GM23338 (cell line): ENCODE data around the gene PHACTR1.

ENCODE experiments used
- CREB1 ChIP-seq: fragments of 250-450 bp; sonication (Bioruptor Pico); IDR thresholded peaks from 2 replicates; pipeline ENCODE4 v1.5.0; 2020; ENCODE audit warnings: low read depth, mild to moderate bottlenecking, moderate library complexity
- EZH2 ChIP-seq: fragments of 200-600 bp; sonication (generic); IDR thresholded peaks from one replicate; pipeline ENCODE4 v1.8.0; 2017; ENCODE audit warnings: antibody characterized with exemption, mild to moderate bottlenecking, low read depth; ENCODE audit not compliant: unreplicated experiment
- EZH2phosphoT487 ChIP-seq: fragments of 200-600 bp; sonication (generic); IDR thresholded peaks from one replicate; pipeline ENCODE4 v1.8.1; 2018; ENCODE audit warnings: antibody characterized with exemption; ENCODE audit not compliant: unreplicated experiment
- JUNB ChIP-seq: IDR thresholded peaks from one replicate; pipeline ENCODE4 v1.6.1; 2016; ENCODE audit warnings: antibody characterized with exemption; ENCODE audit not compliant: unreplicated experiment
- NANOG ChIP-seq: IDR thresholded peaks from 2 replicates; pipeline ENCODE4 v1.6.1; 2016; ENCODE audit warnings: antibody characterized with exemption, borderline replicate concordance
- POLR2AphosphoS5 ChIP-seq: IDR thresholded peaks from 2 replicates; pipeline ENCODE4 v1.6.1; 2016; ENCODE audit warnings: antibody characterized with exemption, low read depth
- STAT1 ChIP-seq: IDR thresholded peaks from one replicate; pipeline ENCODE4 v1.6.1; 2016; ENCODE audit warnings: antibody characterized with exemption; ENCODE audit not compliant: unreplicated experiment
- ZNF114 ChIP-seq: fragments of 250-450 bp; sonication (Bioruptor Pico); IDR thresholded peaks from 2 replicates; pipeline ENCODE4 v1.5.0; 2020; ENCODE audit warnings: mild to moderate bottlenecking, moderate library complexity
- ZNF331 ChIP-seq: fragments of 250-450 bp; sonication (Bioruptor Pico); IDR thresholded peaks from 2 replicates; pipeline ENCODE4 v1.5.0; 2020; ENCODE audit warnings: low read depth, mild to moderate bottlenecking, moderate library complexity
- TF ChIP-seq, protein P1 (sequence below): IDR thresholded peaks from one replicate; pipeline ENCODE4 v1.6.1; 2018; ENCODE audit warnings: antibody characterized with exemption; ENCODE audit not compliant: unreplicated experiment
- TF ChIP-seq, protein P2 (sequence below), 2 experiments: fragments of 200-600 bp in 1 of 2; sonication (generic) in 1 of 2; conservative IDR thresholded peaks; 2 replicates each; pipeline versions ENCODE4 v1.5.1 to v1.6.1; 2016 to 2017; ENCODE audit warnings: antibody characterized with exemption in 2 of 2, low read depth in 2 of 2, mild to moderate bottlenecking in 2 of 2, moderate library complexity in 1 of 2
- TF ChIP-seq, protein P3 (sequence below): IDR thresholded peaks from 2 replicates; pipeline ENCODE4 v1.6.1; 2016; ENCODE audit warnings: antibody characterized with exemption
- TF ChIP-seq, protein P4 (sequence below): fragments of 250-450 bp; sonication (Bioruptor Pico); IDR thresholded peaks from 2 replicates; pipeline ENCODE4 v1.5.0; 2020; ENCODE audit warnings: mild to moderate bottlenecking, moderate library complexity

DNA sequence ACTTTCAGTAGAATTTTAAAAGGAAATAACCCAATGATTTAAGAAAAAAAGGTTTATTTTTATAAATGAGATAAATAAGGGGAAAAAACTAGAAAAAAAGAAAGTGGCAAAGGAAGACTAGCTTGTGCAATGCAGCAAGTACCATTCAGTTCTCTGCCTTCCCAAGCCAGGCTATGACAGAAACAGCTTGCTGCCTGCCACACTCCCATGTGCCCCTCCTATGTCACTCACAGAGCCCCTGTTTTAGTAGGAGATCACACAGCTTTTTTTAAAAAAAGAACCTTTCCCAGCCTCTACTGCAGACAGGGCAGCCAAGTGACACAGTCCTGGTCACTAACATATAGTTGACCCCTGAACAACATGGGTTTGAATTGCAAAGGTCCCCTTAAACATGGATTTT lies 598.2 kb downstream of the PHACTR1 start:
- TF ChIP-seq, protein P1, sequence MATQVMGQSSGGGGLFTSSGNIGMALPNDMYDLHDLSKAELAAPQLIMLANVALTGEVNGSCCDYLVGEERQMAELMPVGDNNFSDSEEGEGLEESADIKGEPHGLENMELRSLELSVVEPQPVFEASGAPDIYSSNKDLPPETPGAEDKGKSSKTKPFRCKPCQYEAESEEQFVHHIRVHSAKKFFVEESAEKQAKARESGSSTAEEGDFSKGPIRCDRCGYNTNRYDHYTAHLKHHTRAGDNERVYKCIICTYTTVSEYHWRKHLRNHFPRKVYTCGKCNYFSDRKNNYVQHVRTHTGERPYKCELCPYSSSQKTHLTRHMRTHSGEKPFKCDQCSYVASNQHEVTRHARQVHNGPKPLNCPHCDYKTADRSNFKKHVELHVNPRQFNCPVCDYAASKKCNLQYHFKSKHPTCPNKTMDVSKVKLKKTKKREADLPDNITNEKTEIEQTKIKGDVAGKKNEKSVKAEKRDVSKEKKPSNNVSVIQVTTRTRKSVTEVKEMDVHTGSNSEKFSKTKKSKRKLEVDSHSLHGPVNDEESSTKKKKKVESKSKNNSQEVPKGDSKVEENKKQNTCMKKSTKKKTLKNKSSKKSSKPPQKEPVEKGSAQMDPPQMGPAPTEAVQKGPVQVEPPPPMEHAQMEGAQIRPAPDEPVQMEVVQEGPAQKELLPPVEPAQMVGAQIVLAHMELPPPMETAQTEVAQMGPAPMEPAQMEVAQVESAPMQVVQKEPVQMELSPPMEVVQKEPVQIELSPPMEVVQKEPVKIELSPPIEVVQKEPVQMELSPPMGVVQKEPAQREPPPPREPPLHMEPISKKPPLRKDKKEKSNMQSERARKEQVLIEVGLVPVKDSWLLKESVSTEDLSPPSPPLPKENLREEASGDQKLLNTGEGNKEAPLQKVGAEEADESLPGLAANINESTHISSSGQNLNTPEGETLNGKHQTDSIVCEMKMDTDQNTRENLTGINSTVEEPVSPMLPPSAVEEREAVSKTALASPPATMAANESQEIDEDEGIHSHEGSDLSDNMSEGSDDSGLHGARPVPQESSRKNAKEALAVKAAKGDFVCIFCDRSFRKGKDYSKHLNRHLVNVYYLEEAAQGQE = no peak
- TF ChIP-seq POLR2AphosphoS5 (no peak), EZH2phosphoT487 (no peak), ZNF331 (CRISPR knock-in tag) (no peak), EZH2 (no peak), JUNB (no peak), NANOG (no peak), CREB1 (CRISPR knock-in tag) (no peak), ZNF114 (CRISPR knock-in tag) (no peak), STAT1 (no peak)
- TF ChIP-seq, protein P2, sequence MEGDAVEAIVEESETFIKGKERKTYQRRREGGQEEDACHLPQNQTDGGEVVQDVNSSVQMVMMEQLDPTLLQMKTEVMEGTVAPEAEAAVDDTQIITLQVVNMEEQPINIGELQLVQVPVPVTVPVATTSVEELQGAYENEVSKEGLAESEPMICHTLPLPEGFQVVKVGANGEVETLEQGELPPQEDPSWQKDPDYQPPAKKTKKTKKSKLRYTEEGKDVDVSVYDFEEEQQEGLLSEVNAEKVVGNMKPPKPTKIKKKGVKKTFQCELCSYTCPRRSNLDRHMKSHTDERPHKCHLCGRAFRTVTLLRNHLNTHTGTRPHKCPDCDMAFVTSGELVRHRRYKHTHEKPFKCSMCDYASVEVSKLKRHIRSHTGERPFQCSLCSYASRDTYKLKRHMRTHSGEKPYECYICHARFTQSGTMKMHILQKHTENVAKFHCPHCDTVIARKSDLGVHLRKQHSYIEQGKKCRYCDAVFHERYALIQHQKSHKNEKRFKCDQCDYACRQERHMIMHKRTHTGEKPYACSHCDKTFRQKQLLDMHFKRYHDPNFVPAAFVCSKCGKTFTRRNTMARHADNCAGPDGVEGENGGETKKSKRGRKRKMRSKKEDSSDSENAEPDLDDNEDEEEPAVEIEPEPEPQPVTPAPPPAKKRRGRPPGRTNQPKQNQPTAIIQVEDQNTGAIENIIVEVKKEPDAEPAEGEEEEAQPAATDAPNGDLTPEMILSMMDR (conservative IDR thresholded peaks at IDR 0.05; ENCODE audit: low read depth in 2 of 2) = no peak
- TF ChIP-seq, protein P3, sequence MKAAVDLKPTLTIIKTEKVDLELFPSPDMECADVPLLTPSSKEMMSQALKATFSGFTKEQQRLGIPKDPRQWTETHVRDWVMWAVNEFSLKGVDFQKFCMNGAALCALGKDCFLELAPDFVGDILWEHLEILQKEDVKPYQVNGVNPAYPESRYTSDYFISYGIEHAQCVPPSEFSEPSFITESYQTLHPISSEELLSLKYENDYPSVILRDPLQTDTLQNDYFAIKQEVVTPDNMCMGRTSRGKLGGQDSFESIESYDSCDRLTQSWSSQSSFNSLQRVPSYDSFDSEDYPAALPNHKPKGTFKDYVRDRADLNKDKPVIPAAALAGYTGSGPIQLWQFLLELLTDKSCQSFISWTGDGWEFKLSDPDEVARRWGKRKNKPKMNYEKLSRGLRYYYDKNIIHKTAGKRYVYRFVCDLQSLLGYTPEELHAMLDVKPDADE = no peak
- TF ChIP-seq, protein P4, sequence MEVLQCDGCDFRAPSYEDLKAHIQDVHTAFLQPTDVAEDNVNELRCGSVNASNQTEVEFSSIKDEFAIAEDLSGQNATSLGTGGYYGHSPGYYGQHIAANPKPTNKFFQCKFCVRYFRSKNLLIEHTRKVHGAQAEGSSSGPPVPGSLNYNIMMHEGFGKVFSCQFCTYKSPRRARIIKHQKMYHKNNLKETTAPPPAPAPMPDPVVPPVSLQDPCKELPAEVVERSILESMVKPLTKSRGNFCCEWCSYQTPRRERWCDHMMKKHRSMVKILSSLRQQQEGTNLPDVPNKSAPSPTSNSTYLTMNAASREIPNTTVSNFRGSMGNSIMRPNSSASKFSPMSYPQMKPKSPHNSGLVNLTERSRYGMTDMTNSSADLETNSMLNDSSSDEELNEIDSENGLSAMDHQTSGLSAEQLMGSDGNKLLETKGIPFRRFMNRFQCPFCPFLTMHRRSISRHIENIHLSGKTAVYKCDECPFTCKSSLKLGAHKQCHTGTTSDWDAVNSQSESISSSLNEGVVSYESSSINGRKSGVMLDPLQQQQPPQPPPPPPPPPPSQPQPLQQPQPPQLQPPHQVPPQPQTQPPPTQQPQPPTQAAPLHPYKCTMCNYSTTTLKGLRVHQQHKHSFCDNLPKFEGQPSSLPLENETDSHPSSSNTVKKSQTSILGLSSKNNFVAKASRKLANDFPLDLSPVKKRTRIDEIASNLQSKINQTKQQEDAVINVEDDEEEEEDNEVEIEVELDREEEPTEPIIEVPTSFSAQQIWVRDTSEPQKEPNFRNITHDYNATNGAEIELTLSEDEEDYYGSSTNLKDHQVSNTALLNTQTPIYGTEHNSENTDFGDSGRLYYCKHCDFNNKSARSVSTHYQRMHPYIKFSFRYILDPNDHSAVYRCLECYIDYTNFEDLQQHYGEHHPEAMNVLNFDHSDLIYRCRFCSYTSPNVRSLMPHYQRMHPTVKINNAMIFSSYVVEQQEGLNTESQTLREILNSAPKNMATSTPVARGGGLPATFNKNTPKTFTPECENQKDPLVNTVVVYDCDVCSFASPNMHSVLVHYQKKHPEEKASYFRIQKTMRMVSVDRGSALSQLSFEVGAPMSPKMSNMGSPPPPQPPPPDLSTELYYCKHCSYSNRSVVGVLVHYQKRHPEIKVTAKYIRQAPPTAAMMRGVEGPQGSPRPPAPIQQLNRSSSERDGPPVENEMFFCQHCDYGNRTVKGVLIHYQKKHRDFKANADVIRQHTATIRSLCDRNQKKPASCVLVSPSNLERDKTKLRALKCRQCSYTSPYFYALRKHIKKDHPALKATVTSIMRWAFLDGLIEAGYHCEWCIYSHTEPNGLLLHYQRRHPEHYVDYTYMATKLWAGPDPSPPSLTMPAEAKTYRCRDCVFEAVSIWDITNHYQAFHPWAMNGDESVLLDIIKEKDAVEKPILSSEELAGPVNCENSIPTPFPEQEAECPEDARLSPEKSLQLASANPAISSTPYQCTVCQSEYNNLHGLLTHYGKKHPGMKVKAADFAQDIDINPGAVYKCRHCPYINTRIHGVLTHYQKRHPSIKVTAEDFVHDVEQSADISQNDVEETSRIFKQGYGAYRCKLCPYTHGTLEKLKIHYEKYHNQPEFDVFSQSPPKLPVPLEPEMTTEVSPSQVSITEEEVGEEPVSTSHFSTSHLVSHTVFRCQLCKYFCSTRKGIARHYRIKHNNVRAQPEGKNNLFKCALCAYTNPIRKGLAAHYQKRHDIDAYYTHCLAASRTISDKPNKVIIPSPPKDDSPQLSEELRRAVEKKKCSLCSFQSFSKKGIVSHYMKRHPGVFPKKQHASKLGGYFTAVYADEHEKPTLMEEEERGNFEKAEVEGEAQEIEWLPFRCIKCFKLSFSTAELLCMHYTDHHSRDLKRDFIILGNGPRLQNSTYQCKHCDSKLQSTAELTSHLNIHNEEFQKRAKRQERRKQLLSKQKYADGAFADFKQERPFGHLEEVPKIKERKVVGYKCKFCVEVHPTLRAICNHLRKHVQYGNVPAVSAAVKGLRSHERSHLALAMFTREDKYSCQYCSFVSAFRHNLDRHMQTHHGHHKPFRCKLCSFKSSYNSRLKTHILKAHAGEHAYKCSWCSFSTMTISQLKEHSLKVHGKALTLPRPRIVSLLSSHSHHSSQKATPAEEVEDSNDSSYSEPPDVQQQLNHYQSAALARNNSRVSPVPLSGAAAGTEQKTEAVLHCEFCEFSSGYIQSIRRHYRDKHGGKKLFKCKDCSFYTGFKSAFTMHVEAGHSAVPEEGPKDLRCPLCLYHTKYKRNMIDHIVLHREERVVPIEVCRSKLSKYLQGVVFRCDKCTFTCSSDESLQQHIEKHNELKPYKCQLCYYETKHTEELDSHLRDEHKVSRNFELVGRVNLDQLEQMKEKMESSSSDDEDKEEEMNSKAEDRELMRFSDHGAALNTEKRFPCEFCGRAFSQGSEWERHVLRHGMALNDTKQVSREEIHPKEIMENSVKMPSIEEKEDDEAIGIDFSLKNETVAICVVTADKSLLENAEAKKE (CRISPR knock-in tag) = no peak
